ENCODE results near the gene FBN1.
A peak's percentile ranks its signal among the peaks of the same experiment; 100 is the strongest.

Gene FBN1

DNA sequence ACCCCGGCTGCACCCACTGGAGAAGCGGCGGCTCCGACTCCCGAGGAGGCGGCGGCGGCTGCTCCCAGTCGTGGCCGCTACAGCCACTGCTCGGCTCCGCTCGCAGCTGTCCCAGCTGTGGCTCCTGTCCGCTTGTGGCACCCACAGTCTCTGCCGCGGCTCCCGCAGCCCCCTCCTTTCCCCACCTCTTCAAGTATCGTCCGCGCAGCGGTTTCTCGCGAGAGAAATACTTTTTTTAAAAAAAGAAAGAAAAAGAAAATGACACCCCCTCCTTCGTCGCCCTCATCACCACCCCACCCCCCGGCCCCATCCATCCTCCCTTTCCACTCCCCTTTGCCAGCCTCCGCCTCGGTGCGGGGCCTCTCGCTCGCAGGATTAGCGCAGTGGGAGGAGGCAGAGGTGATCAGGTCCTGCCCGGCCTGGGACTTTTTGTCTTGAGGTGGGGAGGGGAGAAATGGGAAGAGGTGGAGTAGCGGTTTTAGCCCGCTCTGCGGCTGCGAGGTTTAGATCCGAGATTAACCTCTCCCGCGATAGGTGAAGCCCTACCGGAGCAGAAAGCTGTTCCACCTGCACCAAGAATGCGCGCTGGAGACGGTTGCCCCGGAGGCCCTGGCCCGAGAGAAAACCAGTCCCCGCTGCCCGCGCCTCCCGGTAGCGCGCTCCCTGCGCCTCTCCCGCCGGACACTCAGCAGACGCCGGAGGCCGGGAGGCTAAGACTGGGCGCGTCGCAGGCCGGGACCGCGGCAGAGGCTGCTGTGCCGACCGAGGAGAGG, at the start of gene FBN1:
Gene FBN1 (minus strand): TSS at position 152 of the 773 bp plus-strand sequence. CDS start 940 bp downstream, outside the sequence.
- peak; percentile 83 for DNase-seq (ENCODE audit: low spot score)

DNA sequence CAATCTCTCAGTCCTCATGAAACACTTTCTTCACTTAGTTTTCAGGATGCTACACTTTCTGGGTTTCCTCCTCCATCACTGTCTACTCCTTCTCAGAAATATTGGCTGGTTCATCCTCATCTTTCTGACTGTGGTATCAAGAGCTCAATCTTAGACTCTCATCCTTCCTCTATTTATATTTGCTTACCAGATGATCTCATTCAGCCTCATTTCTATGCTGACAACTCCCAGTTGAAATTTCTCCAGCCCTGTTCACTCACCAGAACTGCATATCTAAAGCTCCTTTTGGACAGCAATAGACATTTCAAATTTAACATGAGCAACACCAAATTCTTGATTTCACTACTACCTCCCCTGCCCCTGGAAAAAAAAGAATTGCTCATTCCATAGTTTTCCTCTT, 48.0 kb upstream of the FBN1 start:
- no peak for DNase-seq (ENCODE audit: low spot score)

DNA sequence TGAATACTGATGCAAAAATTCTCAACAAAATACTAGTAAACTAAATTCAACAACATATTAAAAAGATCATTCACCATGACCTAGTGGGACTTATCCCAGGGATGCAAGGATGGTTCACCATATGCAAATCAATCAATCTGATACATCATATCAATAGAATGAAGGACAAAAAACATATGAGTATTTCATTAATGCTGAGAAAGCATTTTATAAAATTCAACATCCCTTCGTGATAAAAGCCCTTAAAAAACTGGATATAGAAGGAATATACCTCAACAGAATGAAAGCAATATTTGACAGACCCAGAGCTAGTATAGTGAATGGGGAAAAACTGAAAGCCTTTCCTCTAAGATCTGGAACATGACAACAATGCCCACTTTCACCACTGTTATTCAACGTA, 43.0 kb upstream of the FBN1 start:
- DNase-seq (ENCODE audit: low spot score): no peak

DNA sequence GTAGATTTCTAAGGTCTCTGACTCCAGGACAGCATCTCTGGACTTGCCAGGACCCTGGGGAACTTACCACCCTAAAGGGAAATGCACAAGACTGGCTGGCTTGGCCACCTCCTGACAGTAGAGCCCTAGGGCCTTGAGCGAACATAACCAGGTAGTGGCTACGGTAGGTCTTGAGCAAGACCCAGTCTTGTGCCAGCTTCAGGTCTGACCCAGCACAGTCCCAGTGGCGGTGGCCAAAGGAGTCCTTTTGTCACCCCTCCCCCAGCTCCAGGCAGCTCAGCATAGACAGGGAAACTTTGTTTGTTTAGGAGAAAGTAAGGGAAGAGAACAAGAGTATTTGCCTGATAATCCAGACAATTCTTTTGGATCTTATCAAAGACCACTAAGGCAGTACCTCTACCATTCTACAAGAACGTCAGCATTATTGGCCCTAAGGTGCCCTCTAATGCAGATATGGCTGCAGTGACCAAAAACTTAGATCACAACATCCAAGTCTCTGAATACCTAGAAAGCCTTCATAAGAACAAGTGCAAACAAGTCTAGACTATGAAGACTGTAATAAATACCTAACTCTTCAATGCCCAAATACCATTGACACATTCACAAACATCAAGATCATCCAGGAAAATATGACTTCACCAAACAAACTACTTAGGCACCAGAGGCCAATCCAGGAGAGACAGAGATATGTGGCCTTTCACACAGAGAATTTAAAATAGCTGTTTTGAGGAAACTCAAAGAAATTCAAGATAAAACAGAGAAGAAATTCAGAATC, 38.7 kb upstream of the FBN1 start:
- DNase-seq (ENCODE audit: low spot score): no peak

DNA sequence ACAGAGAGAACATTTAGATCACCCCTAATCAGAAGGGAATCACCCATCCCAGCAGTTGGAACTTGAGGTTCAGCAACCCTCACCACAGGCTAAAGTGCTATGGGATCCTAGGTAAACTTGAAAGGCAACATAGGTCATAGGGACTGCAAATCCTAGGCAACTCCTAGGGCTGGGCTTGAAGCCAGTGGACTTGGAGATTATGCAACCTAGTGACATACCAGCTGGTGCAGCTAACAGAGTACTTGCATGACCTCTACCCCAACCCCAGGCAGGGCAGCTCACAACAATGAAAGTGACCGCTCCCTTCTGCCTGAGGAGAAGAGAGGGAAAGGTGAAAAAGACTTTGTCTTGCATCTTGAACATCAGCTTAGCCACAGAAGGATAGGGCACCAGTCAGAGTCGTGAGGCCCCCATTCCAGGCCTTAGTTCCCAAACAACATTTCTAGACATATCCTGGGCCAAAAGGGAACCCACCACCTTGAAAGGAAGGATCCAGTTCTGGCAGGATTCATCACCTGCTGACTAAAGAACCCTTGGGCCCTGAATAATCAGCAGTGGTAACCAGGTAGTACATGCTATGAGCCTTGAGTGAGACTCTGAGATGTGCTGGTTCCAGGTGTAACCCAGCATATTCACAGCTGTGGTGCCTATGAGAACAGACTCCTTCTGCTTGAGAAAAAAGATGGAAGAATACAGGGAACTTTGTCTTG, 37.6 kb upstream of the FBN1 start:
- no peak for DNase-seq (ENCODE audit: low spot score)

DNA sequence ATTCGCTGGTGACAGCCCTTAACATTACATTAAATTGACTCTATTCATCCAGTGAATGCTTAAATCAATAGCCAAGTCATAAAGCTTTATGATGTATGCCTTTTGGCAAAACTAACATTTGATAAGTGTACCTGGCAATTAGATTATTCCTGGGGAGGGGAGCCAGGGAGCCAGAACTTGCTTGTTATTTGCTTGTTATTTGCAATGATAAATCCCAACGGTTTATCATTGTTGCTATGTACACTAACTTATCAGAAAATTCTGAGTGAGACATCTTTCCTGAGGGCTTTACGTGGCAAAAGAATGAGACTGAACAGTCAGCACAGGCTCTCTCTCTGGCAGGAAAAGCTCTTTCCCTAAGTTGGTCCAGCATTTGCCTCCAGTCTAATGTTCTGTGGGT, 35.8 kb upstream of the FBN1 start:
- no peak for DNase-seq (ENCODE audit: low spot score)

DNA sequence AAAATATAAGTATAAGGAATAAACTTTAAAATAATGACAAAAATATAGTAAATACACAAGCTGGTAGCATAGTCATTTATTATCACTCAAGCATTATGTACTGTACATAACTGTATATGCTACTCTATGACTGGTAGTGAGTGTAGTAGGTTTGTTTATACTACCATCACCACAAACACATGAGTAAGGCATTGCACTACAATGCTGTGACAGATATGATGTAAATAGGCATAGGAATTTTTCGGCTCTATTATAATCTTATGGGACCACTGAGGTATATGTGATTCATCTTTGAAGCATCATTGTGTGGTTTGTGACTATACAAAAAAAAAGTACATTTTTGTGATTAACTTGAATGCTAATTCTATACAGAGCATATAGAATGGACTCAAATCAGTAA, 35.3 kb upstream of the FBN1 start:
- DNase-seq (ENCODE audit: low spot score): no peak

DNA sequence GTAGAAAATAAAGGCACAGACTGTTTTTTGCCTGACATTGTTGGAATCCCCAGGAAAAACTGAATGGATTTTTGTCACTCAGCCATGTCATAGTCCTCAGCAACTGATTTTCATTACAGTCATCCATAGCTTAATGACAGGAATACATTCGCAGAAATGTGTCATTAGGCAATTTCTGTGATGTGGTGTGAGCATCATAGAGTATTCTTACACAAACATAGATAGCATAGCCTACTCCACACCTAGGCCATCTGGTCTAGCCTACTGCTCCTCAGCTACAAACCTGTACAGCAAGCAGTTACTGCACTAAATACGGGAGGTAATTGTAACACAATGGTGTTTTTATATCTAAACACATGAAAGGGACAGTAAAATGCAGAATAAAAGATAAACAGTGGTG, 34.4 kb upstream of the FBN1 start:
- DNase-seq (ENCODE audit: low spot score): no peak

DNA sequence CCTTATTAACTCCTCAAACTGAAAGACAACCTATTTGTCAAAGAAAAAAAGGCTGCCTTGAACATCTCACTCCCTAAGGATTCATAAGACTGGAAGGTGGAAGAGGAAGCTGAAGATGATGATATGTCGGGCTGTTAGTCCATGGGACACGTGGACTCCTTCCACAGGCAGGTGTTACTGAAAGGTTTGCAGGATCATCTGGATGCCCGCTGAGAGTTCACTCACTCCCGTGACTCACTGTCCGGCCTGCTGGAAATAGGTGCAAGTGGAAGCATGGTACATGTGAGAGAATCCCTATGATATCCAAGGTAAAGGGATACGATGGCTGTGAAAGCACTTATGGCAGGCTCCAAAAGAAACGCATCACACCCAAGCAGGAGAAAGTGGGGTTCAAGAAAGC, 33.3 kb upstream of the FBN1 start:
- no peak for DNase-seq (ENCODE audit: low spot score)

DNA sequence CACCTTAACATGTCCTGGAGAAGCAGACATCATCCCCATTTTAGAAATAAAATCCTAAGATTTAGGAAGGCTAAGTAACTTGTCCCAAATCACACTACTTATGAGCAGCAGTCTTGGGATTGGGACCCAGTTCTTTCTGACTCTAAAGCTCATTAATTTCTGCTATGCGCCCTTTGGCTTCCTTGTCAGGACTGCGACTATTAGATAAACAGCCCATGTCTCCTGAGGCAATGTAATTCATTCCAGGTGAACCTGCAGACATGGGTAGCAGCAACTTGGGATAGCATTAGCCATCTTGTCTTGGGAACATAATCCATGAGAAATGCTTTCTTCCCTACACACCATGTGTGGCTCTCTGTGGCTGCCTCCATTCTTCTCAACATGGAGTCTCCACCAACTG, 32.3 kb upstream of the FBN1 start:
- DNase-seq (ENCODE audit: low spot score): no peak

DNA sequence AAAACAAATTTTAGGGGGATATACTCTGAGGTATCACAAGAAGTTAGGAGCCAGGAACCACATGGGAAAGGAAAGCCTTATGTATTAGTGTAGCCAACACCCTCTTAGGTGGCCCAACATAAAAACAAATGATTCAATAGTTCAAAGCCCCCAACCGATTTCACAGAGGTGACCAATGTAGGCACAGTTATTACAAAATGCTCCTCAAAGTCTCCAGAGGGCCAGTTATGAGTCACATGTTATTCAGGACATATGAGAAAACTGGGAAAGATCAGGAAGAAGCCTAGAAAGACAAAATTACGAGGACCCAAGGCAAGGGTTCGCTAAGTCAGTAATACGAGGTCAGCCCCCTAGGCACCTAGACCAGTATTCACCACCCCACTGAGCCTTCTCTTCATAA, 29.9 kb upstream of the FBN1 start:
- DNase-seq (ENCODE audit: low spot score): no peak

DNA sequence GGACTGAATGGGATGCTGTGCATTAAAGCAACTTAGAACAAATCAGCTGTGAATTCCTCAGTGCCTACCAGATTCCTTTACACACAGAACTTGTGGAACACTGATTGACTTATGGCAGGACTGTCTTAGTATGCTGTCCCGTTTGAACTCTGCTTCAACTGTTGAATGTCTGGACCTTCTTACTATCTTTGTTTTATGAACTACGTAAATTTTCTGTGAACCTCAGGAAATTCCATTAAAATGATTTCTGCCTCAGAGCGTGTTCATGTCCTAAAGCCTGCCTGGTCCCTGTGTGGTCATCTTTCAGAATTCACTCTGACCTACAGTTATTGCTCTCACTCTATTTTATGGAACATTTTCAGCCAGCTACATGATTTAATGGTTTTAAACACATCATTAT, 29.4 kb upstream of the FBN1 start:
- no peak for DNase-seq (ENCODE audit: low spot score)

DNA sequence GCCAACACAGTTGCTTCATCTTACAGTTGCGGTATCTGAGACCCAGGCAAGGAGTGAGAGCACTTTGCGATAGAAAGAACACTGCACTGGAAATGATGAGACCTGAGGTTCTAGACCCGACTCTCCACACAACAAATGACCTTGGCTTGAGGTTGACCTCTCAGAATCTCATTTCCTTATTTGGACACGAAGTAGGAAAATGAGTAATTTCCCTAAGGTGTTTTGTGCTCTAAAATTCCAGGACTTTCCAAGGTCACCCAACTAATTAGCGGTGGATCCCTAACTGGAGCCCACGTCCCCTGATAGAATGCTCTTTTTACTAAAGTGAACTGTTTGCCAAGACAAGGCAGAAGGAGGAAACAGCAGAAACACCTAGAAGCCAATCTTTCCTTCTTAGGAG, 26.7 kb upstream of the FBN1 start:
- no peak for DNase-seq (ENCODE audit: low spot score)

DNA sequence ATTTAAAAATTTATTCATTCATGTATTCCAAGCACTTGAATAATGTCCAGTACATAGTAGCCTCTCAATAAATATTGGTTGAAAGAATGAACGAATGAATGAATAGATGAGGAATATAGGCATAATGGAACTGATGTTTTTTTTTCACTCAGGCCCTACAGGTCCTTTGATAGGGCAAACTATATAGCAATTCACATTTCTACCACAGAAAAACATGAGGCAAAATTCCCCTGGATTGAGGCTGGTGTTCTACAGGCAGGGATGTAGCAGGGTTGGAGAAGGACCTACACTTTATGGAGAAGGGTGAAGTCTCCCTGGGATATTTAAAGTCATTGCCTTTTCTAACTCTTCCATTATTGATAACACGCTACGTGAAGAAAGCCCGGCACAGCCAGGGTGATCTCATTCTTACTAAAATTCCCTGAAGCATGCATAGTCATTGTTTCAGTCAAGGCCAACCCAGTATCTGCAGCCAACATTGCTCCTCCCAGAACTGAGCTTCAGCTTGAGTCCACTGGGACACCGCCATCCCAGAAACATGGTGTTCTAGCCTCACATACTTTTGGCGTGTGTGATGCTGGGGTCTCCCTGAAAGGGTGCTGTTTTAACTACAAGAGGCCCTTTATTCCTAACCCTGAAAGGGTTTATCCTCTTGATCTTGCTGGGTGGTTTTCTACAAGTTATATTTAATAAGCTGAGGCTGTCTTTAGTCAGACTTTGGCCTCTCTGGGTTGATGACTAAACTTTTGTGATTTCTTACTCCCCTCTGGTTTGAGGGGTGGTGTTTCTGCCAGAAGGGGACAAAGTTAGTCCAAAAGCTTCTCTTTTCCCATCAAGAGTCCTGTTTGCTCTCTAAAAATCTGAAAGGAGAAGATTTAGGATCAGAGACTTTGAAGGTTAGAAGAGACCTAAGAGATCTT, 25.9 kb upstream of the FBN1 start:
- no peak for DNase-seq (ENCODE audit: low spot score)

DNA sequence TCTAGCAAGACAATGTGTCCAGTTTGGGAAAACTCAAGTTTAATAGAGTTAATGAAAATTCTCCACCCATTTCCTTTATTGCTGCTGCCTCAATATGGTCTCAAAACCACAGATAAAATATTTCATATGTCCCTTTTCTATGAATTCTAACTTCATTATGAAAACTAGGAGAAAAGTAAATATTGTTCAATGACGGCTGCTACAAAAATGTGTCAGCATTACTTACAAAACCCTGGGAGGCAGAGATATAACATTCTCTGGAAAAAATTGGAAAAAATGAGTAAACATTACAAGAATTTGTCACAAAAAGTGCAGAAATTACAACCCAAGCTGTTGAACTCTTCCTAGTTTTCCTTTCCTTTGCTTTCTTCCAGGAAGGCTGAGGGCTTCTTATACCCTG, 22.2 kb upstream of the FBN1 start:
- no peak for DNase-seq (ENCODE audit: low spot score)

DNA sequence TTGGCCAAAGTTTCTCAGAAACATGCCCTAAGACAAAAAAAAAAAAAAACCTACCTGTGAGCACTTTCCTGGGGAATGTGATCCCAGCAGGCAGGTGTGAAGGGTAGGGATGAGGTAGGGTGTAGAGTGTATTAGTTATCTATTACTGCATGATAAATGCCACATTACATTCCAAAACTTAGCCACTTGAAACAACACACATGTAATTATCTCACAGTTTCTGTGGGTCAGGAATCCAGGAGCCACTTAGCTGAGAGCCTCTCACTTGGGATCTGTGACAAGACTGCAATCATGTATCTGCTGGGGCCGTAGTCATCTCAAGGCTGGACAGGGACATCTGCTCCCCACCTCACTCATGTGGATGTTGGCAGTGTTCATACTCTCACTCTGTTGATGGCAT, 18.9 kb upstream of the FBN1 start:
- DNase-seq (ENCODE audit: low spot score): no peak

DNA sequence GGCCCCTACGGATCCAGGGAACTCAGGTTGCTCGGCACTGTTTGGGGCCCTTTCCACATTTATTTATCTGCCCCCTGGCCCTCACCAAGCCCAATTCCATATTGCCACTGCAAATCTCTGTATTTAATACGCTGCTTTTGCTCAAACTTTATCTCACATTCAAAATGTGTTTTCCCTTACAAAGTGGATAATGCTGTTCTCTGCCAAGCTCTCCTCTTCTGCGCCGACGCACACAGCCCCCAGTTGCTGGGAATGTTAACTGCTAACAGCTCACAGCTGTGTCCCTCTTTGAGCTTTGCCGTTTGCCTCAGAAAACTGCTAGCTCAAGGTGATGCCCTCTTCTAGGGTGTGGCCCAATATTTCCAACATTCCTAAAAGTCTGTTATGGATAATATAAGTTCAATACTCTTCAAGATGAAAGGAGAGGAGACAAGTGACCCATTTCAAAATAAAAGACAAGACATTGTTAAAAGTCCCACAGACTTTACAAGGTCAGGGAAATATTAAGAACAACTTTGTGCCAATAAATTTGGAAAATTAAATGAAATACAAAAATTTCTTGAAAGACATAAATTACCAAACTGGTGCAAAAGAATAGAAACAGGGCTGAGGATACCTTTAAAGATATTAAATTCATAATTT, 12.6 kb upstream of the FBN1 start:
- no peak for DNase-seq (ENCODE audit: low spot score)

DNA sequence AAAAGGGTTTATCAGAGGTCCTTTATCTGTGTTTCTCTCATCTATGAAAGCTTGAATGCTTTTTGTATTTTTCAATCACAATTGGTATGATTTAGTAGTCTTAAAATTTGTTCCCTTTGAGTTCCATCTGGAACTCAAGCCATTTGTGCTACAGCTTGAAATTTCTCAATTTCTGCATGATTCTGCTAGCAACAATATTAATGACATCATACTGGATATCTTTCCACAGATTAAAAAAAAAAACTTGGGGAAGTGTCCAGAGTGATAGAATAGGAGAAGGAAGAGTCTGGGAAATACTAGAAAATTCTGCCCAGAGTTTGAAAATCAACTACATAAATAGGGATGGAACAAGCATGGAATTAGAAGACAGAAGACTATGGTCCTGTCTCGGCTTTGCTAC, 9.3 kb upstream of the FBN1 start:
- DNase-seq (ENCODE audit: low spot score): no peak

DNA sequence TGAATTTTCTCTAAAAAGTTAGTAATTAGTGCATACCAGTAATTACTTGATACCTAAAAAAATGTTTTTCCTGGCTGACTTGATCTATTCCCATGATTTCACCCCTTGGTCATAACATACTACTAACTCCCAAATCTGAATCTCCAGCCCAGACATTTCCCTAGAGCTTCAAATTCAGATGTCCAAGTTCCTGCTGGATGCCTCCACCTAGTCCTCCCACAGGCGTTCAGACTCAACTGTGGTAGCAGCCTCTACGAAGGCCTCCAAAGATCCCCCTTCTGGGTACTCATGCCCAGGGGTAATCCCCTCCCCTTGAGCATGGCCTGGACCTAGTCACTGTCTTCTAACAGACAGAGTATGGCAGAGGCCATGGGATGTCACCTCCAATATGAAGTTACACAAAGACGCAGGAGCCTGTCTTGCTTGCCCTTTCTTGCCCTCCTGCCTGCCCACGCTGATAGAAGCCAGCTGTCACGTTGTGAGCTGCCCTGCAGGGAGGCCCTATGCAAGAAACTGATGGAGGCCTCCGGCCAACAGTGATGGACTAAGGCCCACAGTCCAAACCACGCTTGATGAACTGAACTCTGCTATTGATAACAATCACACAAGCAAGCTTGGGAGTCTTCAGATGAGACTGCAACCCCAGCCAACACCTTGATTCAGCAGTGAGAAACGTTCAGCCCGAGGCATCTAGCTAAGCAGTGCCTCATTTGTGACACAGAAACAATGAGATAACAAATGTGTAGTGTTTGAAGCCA, 8.6 kb upstream of the FBN1 start:
- no peak for DNase-seq (ENCODE audit: low spot score)

DNA sequence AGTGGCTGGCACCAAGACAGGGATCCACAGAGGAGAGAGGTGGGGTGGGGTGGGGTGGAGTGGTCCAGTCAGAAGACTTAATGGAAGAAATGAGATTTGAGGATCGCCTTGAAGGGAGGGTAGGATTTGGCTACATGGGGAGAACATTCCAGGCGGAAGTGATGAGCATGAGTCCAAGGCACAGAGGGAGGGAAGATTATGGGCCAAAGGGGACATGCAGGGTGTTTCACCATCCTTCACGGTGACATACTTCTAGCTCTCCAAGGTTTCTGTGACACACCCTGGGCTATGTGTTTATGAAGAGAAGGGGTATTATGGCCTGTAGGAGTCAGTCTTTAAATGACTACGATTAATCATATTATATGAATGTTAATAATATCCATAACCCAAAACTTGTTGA, 7.7 kb upstream of the FBN1 start:
- no peak for DNase-seq (ENCODE audit: low spot score)

Data from putamen (tissue), 1 donor.